HG03159 (cell line): ENCODE results near the gene ATG14.
A peak's percentile ranks its signal among the peaks of the same experiment; 100 is the strongest.
"Not testable (repeated sequence)": the region's sequence is repeated elsewhere in the genome, so short reads cannot be mapped to it uniquely, and the experiment has no call there.

Source experiments
- ATAC-seq: cut with Tn5 transposase; IDR thresholded peaks from one replicate; pipeline ENCODE4 v1.9.1; 2021; ENCODE audit warnings: mild to moderate bottlenecking, moderate library complexity; ENCODE audit not compliant: unreplicated experiment

ATG14 gene

DNA sequence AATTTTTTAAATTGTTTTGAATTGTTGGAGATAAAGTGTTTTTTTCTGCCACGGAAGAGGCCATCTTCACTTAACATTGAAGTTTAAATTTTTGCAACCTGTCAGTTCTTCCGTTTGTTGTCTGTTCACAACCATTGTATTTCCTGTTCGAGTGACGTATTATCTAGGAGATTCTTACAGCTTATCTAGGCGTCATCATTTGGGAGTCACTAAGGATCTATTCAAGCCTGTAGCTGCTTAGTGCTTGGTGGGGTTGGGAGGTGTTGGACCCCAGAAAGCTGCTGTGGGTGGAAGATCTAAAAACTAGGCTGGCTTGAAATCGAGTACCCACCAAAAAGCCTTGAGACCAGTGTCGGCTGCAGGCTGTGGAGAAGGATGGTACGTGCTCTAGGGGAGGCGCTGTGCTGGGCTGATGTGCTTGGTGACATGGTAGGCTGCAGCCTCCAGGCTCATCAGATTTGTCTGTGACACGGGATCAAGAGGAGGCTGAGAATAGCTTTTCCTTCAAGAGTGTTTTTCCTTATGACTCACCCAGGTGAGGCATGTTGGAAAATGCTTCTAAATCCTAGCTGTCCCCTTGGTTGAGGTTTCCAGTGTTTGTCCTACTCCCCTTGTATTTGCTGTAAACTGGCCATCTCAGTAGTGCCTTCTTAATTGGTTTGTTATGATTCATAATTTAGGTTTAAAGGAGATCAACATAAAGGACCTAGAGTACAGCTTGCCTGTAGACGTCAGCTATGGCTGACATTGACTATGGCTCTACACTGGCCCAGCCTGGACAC is 57.8 kb downstream of the ATG14 start:
- ATAC-seq: no peak

DNA sequence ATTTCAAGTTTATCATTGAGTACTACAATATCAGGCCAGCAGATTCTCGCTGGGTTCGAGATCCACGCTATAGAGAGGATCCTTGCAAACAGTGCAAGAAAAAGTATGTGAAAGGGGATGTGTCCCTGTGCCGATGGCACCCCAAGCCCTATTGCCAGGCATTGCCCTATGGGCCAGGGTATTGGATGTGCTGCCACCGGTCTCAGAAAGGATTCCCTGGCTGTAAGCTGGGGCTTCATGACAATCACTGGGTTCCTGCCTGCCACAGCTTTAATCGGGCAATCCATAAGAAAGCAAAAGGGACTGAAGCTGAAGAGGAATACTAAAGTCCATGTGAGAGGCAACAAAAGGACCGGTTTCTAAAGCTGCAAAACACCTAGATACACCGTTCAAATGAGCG is 59.4 kb downstream of the ATG14 start:
- ATAC-seq: no peak

DNA sequence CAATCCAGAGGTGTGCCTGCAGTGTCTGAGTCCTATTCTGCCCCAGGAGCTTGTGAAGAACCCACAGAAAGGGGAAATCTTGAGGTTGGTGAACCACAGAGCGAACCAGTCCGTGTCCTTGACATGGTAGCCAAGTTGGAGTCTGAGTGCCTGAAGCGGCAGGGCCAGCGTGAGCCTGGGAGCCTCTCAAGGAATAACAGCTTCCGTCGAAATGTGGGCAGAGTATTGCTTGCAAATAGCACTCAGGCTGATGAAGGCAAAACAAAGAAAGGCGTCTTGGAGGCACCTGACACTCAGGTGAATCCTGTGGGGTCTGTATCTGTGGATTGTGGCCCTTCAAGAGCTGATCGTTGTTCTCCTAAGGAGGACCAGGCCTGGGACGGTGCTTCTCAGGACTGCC is 60.5 kb downstream of the ATG14 start:
- ATAC-seq: no peak

DNA sequence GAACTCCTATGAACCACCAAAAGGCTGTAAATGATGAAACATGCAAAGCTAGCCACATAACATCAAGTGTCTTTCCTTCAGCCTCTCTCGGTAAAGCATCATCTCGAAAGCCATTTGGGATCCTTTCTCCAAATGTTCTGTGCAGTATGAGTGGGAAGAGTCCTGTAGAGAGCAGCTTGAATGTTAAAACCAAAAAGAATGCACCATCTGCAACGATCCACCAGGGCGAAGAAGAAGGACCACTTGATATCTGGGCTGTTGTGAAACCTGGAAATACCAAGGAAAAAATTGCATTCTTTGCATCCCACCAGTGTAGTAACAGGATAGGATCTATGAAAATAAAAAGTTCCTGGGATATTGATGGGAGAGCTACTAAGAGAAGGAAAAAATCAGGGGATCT is 61.2 kb downstream of the ATG14 start:
- ATAC-seq: no peak

DNA sequence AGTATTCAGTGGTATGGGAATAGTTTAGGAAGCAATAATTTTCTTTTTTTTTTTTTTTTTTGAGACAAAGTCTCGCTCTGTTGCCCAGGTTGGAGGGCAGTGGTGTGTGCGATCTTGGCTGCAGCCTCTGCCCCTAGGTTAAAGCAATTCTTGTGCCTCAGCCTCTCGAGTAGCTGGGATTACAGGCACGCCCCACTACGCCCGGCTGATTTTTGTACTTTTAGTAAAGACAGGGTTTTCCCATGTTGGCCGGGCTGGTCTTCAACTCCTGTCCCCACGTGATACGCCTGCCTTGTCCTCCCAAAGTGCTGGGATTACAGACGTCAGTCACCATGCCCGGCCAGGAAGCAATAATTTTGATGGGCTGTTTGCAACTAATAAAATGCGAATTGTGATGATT is 62.1 kb downstream of the ATG14 start:
- ATAC-seq: no peak

DNA sequence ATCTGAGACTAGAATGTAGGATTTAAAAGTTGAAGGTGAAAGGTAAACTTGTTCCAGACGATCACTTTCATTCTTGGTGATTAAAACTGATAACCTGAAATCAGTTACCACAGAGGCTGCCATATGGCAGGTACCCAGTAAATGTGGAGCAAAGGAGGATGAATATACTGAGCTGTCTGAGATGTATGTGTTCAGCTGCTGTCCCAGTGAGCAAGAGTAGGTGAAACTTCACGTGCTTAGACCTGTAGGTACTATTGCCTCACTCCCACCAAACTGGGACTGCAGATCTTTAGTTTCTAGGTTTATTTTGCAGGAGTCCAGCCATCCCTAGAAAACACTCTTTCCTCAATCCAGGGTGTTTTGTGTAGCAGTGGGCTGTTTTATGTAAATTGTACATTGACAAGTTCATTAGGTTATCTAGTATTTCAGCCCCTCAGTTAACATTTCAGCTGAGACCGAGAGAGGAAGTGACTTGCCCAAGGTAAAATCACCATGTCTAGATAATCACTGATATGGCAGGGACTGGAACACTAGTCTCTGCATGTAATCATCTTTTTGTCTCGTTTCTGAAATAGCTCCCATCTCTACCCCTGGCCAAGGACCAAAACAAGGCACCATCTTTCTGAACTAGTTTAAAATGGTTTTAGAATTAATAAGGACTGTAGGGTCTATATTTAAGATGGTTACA is 62.7 kb downstream of the ATG14 start:
- ATAC-seq: no peak

DNA sequence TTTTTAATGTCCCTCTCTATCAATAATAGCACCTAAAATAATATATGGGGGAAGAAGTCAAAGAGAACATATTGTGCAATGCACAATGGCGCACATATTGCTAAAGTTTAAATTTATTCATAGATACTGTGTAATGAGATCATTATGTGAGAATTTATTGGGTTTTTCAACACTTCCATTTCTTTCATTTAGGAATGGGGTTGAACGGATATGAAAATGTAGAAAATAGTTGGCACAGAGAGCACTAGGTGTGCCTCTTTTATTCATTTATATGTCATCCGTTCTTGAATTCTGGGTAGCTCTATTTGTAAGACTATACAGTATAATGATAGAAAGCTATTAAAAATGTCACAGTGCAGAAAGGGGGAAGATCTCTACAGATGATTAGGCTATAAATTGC is 63.9 kb downstream of the ATG14 start:
- no peak for ATAC-seq

DNA sequence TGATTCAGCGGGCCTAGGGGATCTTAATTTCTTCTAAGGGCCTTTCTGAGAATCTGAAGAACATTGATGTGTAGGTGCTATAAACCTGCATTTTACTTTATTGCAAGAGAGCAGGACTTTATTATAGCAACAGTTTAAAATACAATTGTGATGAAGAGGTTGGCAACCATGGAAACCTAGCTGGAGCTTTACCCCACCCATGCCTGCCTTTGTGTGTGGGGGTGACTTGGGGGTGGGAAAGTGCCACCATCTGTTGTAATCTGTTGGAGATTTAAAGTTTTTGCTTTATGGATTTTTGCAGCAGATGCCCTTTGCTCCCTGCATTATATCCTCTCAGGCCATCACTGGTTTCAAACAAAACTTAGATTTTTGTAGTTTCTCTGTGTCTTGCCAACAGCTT is 64.6 kb downstream of the ATG14 start:
- no peak for ATAC-seq

DNA sequence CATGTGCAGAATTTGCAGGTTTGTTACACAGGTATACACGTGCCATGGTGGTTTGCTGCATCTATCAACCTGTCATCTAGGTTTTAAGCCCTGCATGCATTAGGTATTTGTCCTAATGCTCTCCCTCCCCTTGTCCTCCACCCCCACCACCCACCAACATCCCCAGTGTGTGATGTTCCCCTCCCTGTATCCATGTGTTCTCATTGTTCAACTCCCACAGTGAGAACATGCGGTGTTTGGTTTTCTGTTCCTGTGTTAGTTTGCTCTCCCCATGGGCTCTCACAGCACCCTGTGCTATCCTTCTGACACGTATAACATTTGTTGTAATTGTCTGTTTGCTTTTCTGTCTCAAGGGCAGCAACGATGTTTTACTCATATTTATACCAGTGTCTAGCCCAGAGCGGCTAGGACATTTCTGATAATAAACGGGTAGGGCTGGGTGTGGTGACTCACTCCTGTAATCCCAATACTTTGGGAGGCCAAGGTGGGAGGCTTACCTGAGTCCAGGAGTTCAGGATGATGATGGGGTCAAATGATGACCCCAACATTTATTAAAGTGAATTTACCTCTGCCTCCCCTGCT is 67.0 kb downstream of the ATG14 start:
- ATAC-seq: not testable (repeated sequence)

- ATAC-seq: no peak
These were observed 69.8 kb downstream of the ATG14 start for GRCh38 chr14:55341781-55342180.

GRCh38 chr14:55340482-55340881 is 71.1 kb downstream of the ATG14 start:
- ATAC-seq: no peak

DNA sequence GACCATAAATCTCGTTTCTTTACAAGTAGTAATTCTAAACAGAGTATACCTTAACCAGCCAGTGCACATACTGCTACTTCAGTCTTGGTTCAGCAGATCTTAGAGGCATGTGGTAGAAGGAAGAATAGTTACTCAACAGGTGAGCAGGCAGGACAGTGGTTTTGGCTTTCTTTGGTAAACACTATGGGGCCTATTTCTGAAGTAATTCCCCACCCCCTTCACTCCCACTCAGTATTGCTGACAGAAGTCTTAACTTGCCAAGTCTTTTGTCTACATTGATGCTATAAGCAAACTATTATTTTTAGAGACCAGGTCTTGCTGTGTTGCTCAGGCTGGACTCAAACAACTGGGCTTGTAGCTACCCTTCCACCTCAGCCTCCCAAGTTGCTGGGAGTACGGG is 71.9 kb downstream of the ATG14 start:
- peak; percentile 56 for ATAC-seq

DNA sequence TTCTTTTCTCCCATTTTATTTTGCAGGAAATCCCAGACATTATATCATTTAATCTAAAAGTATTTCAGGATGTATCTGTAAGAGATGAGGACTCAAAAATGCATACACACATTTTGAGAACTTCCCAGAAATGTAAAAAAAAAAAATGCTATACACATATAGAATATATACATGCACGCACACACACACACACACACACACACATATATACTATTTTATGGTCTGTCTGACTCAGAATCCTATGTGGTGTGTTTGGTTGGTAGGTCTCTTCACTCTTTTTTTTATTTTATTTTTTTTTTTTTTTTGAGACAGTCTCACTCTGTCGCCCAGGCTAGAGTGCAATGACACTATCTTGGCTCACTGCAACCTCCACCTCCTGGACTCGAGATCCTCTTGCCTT is 74.9 kb downstream of the ATG14 start:
- ATAC-seq: no peak

GRCh38 chr14:55336162-55336561 is 75.5 kb downstream of the ATG14 start:
- ATAC-seq: no peak

DNA sequence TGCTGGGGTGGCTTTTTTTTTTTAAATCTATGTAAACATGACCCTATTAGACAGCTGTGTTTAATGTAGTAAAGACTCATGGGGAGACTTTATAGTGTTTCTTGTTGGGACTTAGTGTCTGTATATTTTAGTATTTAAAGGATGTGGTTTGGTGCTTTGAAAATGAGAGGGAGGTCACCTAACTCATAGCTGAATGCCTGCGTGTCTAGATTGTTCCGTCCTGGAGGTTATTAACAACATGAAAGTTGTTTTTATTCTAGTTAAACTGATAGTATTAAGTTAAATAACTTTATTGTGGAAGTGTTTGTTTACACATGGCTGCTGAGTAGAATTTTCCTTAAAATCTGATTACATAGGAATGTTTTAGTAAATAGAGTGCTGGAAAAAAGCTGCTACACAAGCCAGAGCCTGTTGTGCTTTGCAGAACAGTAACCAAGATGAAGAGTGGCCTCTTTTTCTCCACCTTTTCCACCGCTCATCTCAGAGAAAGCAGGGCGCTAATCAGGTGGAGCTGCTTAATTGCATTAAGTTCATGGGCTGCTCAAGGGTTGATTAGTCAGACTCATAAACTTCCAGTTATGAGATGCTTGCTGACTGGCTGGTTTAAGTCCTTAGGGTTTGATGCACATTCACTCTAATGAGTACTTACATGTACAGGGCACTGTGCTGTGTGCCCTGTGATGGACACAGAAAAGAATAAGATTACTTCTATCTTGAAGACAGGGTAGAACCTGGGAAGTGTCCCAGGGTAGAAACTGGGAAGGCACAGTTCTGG is 77.7 kb downstream of the ATG14 start:
- no peak for ATAC-seq

DNA sequence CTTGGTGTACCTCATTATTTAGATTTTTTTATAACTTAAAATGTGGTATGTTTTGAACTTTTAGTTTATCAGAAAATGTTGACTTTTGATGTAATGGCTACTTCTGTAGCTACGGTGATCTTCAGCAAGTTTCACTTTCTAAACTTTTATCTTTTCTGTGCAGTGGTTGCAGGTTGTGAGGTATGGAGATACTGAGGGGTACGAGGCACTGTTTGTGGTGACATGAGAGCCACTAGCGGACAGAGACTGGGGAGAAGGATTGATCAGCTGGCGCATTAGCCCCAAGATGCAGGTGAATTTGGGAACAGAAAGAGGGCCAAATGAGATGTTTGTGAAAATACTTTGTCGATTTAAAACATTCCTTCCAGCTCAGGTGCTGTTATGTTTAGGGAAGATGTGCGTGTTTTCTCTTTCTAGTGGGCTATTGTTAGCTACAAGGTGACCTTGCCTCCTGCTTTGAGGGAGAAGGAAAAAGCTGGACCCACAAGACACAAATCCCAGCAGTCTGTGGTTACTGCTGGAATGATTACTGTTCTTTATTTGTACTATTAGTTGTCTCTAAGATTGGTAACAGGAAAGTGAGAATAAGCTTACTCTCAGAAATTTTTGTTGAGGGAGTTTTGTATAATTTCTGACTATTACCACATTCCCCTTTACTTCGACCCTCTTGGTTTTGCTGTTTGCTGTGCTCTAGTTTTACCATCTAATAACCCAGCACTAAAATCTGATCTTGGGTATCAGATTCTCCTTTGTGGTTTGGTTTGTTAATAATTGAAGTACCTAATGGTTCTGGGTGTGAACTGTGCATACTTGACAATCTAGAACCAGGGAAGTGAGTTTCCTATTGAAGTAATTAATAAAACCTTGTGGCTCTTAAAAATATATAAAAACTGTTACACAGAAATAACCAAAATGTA is 78.7 kb downstream of the ATG14 start:
- ATAC-seq: peak; percentile 61

GRCh38 chr14:55329999-55330710 is 81.5 kb downstream of the ATG14 start:
- ATAC-seq: no peak

DNA sequence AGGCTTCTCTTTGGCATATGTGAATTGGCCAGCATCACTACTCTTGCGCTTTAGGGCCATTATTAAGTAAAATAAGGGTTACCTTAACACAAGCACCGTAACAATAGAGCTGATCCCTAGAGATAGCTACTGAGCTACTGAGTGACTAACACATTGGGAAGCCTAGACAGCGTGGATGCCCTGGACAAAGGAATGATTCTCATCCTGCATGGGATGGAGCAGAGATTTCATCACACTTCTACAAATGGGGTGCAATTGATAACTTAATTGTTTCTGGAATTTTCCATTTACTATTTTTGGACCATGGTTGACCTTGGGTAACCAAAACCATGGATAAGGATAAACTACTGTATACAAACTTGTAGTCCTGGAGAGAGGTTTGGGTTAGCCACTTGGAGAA is 83.3 kb downstream of the ATG14 start:
- no peak for ATAC-seq

DNA sequence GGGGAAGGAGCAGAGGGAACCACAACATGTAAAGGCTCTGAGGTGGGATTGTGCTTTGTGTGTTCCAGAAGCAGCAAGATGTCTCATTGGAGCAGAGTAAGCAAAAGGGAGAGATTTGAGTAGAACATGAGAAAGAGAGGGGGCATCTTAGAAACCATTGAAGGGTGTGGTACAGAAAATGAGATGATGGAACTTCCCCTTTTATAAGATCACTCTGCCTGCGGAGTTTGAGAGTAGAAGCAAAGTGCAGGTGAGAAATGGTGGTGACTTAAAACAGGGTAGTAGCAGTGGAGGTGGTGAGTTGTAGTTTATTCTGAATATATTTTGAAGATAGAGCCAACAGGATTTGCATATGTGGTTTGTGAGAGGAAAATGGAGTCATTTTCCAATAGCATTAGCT is 84.5 kb downstream of the ATG14 start:
- peak; percentile 73 for ATAC-seq

GRCh38 chr14:55324812-55325211 is 86.8 kb downstream of the ATG14 start:
- no peak for ATAC-seq
